GM21360 (cell line): ENCODE data around the gene CDH11.

Experiments
- ATAC-seq: cut with Tn5 transposase; IDR thresholded peaks from one replicate; pipeline ENCODE4 v1.9.1; 2021; ENCODE audit warnings: mild to moderate bottlenecking, moderate library complexity; ENCODE audit not compliant: unreplicated experiment

CDH11 gene

DNA sequence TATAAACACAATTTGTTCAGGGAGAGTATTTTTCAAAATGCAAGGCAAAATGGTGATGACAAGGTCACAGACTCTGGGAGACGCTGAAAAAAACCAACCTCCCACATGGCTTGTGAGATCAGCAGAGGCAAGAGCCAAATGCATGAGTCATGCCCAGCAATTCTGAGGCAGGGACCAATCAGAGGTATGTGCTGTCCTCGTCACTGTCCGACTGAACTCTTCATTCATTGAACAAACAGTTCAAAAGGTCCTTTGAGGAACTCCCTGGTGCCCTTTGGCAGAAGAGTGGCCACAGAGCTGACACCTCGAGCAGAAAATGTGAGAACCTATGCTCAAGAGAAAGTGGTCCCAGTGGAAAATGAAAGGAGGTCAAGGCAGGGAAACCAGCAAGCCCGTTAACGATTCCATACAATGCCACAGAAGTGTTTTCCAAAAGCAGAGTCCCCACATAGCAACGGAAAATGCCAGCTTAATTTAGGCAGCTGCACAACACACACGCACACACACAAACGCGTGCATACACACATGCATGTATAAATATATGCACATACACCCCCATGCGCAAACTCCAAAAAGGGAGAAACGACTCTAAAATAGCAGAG is 50.9 kb downstream of the CDH11 start:
- ATAC-seq = no peak

DNA sequence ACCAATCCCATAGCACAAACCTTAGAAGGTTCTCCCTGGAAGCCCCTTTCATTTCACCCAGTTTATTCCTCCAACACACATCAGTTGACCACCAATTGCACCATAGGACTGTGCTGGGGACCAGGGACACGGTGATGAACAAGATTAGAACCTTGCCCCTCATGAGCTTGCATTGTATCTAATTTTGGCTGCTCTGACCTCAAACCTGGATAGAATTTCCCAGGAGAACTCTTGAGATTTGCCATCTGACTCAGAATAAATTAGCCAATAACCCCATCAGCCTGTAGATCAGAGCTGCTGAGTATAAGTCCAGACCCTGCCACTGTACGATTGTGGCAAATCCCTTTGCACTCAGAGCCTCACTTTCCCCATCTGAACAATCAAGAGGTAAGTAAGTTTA is 52.1 kb downstream of the CDH11 start:
- no peak for ATAC-seq

DNA sequence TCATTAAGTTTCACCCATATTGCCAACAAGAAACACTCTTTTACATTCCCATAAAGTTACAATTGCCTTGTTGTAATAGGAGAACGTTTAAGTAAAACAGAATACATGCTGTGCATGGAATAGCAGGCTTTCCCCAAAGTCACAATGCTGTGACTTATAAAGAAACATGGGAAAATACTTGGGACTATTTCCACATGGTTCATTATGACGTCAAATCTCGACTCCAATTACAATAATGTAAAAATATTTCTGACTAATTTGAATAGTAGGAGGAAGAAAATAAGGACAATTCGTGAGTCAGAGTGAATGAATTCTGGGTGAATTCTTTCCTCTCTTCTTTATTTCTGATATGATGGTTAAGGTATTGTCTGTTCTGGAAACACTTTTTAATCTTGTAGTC is 52.8 kb downstream of the CDH11 start:
- ATAC-seq = no peak

DNA sequence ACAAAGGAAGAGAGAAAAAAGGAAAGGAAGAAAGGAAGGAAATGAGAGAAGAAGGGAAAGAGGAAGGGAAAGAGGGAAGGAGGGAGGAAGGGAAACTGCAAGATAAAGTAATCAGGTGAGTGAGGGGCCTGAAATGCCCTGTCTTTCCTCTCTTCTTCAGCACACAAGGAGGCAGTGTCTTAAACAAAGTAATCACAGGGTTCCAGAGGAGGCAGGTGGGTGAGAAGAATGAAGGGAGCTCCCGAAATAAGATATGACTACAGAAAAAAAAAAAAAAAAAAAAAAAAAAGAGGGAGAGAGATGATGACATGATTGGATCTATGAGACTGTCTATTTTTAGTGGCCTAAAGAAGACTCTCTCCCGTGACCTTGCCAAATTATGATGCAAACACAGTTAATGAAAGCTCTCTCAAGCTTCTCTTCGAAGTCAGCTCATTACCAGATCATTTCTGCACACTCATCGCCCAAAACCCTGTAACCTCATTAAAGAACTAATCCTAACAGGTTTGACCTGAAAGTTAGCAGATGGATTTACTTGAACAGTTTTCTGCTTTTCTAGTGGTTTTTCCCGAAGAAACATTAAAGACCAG is 53.6 kb downstream of the CDH11 start:
- no peak for ATAC-seq

DNA sequence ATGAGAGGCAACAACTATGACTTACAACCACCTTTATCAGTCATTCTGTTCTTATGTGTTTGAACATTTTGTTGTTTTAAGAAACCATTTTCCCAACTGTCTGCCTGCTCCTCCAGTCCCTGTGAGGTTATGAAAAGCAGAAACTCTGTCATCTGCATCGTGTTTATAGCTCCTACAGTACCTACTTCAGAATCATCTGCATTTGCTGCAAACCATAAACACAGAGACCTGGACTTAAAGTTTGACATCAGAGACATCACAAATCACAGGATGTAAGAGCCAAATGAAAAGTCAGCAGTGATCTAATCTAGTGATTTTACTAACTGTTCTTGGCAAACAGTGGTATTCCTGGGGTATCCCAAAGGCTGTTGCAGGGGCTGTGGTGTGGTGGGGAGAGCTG is 55.2 kb downstream of the CDH11 start:
- no peak for ATAC-seq

DNA sequence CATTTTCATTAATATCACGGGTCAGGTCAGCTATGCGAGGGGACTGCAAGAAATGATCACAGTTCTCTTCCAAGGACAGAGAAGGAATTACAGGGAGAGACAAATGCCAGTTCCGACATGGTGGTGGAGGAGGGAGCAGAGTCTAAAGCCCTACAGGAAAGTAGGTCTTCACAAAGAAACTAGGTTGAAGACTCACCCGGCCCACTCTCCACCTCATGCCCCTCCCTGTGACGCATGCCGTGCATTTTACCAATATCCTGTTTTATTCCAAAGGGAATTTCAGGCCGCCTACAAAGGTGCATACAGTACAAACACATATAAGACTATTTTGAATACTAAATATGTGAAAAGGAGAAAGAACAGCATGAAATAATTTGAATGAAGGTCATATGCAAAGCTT is 56.8 kb downstream of the CDH11 start:
- ATAC-seq = no peak

DNA sequence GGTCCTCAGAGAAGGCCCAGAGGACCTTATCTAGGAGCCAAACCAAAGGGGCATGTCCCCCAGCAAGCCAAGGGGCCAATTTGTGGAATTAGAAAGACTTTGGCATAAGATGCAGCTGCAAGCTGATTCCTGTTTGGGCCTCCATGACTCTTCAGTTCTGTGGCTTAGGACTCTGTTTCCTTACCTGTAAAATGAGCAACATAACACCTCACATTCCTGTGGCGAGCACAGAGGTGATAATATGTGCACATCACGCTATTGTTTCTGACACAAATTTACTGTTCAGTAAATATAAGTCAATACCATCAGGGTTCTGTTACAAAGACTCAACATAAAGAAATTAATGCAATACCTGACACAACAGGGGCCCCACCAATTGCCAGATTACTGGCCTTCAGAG is 57.7 kb downstream of the CDH11 start:
- no peak for ATAC-seq

DNA sequence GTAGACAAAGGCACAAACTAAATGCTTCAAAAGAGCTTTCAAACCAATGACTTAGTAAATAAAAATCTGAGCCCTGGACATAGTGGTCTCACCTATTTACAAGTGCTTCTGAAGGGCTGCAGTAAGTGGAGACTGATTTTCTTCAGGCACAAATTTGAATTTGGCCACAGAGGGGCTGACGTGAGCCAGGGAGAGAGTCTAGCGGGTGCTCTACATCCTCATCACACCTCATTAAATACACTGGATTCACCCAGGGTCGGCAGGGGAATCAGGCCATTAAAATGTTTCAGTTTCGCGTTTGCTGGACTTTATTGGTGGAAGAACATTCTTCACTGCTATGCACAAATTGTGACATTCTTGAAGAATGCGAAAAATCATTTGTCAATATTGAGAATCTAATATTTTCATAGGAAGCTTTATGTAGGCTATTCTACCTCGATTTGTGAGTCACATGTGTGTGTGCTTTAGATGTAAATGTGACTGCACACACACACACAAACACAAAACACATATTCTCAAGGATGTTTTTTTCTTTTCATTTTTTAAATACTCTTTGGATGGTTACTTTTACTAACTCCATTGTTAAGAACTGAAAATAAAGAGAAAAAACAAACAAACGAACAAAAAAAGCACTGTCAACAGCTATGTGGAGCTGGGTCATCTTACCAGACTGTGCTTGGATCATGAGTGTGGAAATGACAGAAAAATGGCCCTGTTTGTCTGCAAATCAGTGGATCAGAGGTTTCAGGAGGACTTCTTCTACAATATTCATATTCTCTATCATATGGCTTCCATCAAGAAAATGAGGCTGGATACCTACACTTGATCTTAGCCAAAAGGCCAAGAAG is 58.9 kb downstream of the CDH11 start:
- ATAC-seq = no peak

DNA sequence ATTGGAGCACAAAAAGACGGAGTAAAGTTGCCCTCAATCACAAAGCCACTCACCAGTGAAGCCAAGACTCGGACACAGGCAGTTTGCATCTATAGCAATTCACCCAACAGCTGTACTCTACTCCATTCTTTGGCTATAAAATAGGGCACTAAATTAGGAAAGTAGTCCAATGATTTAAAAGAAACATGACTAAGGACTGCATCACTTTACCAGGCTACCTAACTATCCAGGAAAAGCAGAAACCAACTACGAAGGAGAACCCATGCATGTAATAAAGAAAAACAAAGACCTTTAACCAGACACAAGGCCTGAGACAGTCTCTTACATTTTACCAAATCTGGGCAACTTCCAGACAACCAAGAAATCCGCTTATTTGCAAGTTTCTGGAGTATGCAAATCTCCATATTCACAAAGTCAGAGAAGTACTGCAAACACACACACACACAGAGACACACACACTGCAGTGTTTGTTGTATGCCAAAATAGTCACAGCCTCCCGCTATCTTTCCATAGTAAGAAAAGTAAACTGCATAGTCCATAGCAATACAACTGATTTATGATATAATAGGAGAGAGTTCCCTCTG is 59.8 kb downstream of the CDH11 start:
- ATAC-seq = no peak

DNA sequence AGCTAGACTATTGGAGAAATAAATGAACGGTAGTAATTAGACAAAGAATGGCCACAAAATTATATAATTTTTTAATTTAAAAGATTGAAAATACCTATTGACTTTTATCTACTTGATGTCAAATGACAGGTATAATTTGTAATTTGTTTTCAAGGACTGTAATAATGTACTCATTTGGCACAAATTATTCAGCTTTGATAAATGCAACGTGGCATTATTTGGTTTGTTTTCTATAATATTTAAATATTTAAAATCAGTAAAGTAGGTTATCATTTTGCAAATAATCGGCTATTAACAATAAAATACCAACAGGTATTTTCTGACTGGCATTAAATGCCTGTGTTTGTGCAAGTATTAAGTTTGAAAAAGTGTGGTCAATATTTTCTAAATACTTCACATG is 60.6 kb downstream of the CDH11 start:
- ATAC-seq = no peak

DNA sequence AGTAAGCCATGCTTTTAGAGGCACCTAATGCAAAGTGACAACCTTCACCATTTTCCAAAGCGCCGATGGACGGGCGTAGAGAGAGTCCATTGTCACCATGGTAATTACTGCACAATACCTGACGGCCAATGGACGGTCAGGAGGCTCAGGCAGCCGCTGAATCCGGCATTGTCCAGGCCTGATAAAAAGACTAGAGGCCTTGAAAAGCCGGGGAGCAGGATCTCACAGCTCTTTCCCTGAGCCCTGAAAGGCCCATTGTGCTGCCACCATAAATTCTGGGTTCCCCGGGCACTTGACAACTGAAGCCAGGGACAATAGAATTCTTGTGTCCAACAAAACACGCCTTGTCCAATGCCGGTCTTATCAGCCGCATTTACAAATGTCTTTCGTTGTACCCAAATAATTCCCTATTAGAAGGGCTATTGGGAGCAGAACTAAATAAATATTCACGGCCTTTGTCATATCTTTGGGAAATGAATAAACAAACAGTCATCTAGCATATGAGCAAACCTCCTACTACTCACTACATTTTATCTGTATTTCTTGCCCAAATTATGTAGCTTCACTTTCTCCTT is 62.4 kb downstream of the CDH11 start:
- no peak for ATAC-seq

DNA sequence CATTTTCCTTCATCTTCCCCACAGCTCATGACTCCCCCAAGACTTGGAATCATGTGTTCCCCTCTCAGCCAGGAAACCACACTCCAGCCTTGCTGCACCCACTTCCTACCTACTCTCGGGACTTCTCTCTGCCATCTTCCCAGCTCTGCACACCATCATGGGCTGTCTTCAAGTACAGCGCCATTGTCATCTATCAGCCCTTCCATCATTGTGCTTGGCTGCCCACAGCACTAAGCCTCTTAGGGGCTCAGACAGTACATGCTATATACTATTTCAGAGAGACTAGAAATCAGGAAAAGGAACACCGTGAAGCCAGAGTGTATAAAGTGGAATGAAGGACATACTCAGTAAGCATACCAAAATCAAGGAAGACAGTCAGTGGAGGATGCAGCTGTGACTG is 64.7 kb downstream of the CDH11 start:
- ATAC-seq = no peak

DNA sequence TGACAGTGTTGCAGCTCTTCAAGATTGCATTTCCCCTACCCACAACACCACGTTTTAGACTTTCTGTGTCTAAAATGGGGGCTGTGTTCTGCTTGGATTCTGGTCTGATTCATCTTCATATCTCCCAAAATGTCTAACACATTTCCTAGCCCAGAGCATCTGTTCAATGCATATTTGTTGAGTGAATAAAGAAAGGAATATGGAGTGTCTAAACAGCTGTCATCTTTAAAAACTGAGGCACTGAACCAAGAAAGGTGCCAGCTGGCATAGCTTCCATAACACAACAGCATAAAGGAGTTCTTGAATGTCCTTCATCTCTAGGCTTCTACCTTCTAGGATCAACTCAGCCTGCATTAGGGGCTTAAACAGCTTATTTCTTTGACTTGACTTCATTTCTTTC is 67.4 kb downstream of the CDH11 start:
- no peak for ATAC-seq

DNA sequence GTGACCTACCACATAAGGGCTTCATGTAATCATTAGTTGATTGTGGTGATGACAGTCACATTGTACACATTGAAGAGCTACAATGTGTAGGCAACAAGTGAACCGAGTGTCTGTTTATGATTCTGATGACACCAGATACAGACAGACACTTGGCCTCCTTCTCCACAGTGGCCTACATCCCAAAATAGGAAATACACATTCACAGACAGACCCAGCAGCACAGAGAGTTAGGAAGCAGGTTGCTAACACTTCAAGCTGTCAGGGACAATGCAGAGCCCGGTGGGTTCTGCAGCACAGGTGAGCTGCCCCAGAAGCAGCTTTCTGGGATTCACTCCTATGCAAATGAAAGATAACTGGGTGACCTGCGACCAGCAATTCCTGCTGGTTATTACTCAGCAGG is 72.2 kb downstream of the CDH11 start:
- no peak for ATAC-seq

DNA sequence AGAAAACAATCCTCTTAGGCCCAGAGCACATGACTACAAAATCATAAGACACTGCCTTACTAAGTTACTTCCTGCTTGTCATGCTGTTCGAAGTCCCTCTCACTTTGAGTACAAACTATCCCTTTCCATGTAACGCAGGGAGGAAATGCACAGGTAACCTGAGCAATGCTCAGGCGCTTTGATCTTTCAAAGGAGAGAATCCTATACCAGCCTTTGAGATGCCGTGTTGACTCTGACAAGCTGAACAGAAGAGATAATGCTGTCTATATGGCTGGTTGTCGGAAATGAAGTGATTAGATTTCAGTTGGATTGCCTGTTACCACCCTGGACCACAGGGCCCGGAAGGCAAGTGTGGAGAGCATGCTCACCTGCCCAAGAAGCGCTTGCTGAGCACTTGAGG is 75.9 kb downstream of the CDH11 start:
- no peak for ATAC-seq

DNA sequence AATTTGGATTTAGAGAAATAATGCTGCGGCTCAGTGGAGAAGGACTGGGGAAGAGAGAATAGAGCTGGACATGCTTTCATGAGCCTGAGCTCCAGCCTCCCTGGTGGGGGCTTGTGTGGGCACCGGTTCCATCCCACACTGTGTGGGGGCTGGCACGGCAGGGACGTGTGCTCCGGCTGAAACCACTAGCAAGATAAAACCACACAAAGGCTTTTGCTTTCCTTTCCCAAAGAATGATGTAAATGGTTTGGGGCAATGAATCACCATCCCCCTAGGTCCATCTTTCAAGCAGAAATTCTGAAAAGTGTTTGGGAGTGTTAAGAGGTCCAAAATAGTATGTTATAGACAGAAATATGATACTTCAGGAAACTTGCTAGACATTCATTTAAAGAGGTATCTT is 77.0 kb downstream of the CDH11 start:
- no peak for ATAC-seq

DNA sequence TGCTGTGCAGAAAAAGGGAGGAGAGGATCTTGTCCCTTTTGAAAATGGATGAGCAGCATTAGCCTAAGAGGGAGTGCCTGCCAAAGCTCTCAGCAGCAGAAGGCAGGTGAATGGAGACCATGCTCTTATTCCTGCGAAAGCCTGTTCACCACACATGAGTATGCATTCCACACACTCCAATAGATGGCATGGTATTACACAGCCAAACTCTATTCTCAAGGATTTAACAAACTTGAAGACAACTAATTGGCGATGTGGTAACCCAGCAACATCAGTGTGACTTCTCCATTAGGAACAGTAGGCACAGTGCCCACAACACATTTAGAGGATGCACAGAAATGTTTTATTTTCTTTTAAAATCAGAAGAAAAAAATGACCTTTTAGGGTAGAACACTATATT is 77.8 kb downstream of the CDH11 start:
- ATAC-seq = no peak

DNA sequence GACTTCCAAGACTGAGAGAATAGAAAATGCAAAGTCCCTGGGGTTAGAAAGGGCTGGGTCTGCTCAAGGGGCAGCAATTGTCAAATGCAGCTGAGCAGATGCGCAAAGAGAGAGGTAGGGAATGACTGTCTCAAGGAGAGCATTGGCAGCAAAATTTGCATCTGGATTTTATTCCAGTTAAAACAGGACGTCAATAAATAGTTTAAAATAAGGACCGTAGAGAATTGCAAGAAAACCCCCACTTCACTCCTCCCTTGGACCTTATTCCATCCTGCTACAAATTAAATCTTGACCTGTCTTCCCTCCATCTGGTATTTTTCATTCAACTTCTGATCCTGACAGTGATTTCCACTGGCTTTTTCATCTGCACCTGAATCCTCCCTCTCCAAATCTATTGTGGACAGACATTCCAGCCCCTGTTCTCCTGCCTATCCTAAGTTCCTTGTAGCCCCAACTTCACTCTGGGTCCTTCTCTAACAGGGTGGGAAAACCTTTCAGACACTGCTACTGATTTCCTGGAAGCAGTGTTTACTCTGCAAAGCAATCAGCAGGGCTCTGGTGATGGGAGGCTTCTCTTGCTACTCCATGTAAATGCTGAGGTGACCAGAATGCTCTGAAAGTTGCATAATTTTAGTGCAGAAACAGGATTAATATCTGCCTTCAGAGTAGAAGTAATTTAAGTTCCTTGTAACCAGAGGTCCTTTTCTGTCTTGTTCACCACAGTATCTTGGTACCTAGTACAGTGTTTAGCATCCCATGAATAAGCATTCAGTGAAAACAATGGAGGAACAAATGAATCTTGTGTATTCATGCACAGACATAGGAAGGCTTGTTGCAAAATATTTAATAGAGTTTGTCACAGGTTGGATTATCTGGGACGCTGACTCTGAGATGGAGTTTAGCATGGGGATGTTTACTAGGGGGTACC is 79.2 kb downstream of the CDH11 start:
- ATAC-seq = no peak

DNA sequence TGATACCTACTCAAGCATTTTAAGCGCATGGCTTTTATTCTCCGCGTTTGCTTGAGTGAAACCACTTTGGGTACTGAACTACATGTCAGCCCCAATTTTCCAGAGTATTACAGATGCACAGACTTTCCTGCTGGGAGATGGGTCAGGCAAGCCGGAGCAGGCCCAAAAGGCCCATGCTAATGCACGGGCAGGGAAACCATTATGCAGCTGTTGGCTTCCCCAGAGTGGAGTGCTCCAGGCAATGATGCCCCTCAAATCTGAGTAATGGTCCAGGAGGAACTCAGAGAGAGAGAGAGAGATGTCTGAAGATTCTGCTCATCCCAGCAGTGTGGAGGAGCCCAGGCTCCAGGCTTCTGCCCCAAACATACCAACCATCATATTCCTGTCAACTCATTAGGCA is 80.2 kb downstream of the CDH11 start:
- no peak for ATAC-seq

DNA sequence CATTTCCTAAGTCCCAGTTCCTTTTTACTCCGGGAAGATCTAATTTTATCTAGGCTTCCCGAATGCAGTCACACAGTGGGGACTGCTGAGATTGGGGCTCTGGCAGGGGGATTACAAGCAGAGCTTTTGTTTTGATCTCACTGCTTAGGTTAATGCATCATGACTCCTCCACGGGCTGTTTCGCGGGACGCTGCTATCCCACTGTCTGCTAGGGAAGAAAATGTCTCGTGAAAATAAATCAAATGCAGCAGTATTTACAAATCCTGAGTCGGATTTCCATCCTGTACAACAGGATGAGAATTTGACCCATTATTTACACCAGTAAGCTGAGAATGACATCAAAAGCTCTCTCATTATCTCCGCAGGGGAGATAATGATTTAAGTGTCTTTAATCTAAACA is 83.8 kb downstream of the CDH11 start:
- no peak for ATAC-seq

DNA sequence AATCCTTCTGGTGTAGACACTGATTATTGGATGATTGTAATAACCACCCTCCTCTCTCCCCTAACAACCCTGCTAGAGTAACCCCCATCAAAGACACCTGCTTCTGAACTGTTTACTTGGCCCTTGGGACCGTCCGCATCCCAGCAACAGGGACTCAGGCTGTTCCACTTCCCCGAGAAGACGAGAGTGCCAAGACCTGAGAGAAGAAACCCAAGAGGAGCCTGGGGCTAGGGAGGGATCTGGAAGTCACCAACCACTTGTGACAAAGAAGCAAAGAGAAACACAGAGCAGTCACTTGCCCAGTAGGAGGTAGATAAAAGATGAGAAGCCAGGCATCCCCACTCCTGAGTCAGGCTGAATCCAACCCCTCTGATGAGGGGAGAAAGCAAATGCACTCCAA is 84.3 kb downstream of the CDH11 start:
- no peak for ATAC-seq
